NCI-H748 treated with DMSO at 0.1 percent for 48 hours (cell line): ENCODE measurements around the gene CACNA1E.
"Not testable (repeated sequence)": the region's sequence is repeated elsewhere in the genome, so short reads cannot be mapped to it uniquely, and the experiment has no call there.

ENCODE experiments used
- DNase-seq: peaks from one replicate; lab custom pipeline; 2025; lab: John Stamatoyannopoulos, UW

The CACNA1E gene

DNA sequence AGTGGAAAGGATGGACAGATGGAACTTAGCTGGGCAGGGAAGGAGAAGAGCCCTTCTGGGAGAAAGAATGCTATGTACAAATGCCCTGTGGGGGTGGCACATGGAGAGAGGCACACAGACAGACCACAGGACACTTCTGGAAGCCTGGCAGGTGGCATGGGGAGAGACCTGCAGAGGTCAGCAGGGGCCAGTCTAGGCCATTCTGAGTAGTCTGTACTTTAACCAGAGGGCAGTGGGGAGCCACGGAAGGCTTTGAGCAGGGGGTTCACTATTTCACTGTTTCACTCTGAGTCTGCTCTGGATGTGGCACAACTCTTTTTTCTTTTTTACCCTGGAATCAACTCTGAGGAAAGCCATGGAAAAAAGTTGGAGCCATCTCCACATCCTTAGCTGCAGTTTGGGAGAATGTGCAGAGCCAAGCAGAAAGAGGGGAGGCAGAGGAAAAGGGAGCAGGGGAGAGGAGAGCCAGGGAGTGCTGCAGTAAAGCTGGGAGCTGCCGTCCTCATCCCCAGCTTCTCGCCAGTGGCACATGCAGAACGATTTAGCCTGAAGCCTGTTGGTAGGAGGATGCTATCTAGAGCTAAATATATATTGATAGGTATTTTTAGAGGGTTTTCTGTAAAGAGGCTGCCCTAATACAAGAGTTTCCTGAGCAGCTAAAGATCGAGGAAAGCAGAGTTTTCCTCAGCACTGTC is 34.0 kb downstream of the CACNA1E start:
- DNase-seq, result no peak

- DNase-seq, result no peak
These were observed 34.8 kb downstream of the CACNA1E start for GRCh38 chr1:181518152-181518551.

GRCh38 chr1:181522864-181523263 is 39.5 kb downstream of the CACNA1E start:
- DNase-seq, result no peak

DNA sequence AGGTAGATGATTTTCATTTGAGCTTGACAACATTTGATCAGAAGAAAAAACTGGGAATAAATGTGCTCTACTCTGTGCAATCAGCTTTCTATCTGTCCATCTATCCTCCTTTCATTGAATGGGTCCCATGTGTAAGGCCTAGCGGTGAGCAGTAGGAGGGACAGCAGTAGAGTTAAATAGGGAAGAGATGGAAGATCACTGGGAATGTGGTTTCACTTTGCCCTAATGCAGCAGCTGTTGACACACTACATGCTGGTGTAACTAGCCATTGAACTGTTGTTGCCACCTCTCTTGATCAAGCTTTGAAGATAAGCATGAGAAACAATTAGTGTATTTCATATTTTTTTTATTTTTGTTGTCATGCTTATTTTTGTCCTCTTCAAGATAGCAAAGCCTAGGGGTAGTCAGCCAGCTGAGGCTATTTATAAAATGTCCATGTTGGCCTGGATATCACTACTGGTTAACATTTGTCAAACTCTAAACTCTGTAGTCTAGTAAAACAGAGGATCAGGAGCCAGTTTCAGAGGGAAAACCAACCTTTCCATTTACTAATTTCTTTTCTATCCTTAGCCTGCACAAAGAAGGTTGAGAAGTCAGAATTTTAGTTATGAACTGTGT is 41.9 kb downstream of the CACNA1E start:
- no peak for DNase-seq

GRCh38 chr1:181528241-181528640 is 44.9 kb downstream of the CACNA1E start:
- not testable (repeated sequence) for DNase-seq

DNA sequence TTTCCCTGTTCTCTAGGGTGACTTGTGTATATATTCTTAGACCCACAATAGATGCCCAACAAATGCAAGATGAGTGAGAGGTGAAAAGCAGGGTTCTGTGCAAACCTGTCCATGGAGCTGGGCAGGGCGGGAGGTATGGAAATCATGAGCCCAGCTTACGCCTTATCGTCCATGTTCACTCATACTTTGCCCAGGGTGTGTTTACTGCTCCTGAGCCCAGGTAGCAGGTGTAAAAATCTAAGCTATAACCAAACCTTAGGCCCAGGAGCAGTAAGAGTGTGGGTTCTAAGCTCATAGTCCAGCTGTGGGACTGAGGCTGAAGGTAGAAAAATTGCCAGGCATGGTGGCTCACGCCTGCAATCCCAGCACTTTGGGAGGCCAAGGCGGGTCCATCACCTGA is 48.1 kb downstream of the CACNA1E start:
- DNase-seq, result no peak

DNA sequence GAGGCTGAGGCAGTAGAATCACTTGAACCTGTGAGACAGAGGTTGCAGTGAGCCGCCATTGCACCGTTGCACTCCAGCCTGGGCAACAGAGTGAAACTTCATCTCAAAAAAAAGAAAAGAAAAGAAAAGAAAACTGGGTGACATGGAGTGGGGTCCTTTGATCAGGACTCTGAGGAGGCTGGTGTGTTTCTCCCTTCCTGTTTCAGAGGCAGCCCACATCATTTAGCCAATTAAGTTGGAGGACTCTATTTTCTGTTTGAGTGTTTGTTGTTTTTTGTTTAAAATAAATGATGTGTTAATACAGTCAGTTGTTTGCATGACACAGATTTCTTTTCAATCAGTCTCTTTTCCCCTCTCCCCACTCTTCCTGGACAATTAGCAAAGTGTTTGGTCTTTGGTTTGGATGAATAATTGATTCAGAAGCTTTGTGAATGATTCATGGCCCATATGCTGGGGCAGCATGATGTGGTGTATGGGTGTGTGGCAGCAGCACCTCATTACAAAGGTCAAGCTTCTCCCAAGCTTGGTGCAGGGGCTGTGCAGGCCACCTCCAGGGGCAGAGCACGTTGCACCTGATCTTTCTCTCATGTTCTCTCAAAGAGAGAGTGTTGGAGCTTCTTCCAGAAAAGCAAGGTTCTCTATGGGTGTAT is 48.8 kb downstream of the CACNA1E start:
- peak; percentile 9 for DNase-seq

DNA sequence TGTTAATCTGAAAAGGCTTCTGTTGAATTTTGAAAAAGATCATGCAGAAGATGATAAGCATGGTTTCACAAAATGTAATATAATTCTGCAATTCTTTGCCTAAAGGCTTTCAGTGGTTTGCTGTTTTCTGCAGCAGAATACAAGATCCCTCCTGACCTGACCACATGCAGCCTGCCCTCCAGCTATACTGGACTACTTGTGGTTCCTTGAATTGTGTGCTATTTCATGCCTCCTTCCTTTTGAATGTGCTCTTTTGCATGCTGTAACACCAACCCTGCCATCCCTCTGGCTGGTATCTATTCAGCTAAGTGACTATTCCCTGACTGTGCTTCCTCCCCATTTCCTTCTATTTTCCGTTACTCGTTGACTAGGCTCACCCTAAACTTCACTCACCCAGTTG is 55.5 kb downstream of the CACNA1E start:
- no peak for DNase-seq

- no peak for DNase-seq
These were observed 58.1 kb downstream of the CACNA1E start for GRCh38 chr1:181541458-181541857.

GRCh38 chr1:181541947-181542346 is 58.6 kb downstream of the CACNA1E start:
- DNase-seq, result no peak

DNA sequence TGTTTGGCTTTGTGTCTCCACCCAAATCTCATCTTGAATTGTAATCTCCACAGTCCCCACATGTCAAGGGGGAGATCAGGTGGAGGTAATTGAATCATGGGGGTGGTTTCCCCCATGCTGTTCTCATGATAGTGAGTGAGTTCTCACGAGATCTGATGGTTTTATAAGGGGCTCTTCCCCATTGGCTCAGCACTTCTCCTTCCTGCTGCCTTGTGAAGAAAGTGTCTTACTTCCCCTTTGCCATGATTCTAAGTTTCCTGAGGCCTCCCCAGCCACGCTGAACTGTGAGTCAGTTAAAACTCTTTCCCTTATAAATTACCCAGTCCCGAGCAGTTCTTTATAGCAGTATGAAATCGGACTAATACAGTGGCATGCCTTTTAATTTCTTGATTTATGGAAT is 59.1 kb downstream of the CACNA1E start:
- DNase-seq, result not testable (repeated sequence)

GRCh38 chr1:181545395-181545794 is 62.1 kb downstream of the CACNA1E start:
- no peak for DNase-seq

DNA sequence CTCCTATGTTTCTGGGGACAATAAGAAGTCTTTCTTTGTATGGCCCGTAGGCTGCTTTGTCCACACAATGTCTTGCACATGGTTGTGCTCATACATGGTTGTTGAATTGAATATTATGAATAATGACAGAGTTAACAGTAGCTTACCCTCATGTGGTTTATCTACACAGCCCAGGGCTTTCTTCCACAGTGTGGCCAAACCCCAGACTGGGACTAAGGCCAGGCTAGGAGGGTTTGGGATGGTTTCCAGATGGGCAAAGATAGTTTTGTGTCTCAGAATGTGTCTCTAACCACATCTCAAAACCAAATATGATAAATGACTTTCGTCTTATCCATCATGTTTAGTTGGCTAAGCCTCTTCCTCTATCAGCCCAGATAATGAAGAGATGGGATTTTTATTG is 65.2 kb downstream of the CACNA1E start:
- no peak for DNase-seq

GRCh38 chr1:181551249-181551648 is 67.9 kb downstream of the CACNA1E start:
- no peak for DNase-seq

DNA sequence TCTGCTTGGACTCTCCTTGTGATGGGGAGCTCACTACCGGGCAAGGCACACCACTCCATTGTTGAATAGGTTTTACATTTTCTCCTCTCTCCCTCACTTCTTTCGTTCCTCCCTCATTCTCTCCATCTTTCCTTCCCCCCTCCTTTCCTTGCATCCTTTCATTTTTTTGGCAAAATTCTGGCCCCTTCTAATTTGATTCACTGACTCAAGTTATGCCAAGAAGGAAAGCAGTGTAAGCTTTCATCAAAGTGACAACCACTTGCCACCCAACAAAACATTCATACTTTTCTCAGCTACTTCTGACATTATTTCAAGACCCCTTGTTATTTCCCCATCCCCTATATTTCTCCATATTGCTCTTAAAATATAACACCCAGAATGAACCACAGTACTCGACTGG is 68.4 kb downstream of the CACNA1E start:
- DNase-seq, result no peak

DNA sequence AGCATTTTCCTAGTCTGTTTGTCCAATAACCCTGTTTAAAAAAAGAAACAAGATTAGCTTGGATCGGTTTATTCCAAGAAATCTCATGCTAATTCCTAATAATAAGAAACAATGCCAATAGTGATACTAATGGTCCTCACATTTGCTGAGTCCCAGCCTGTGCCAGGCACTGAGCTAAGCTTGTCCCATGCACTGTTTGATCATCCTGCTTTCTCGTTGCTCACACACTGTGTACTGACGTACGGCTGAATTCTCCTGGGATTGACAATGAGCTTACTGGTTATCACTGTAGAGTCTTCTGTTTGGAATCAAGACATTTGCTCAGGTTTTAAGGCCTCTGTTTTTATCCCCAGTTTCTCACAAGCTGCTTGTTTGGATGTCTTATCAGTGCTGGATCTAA is 71.1 kb downstream of the CACNA1E start:
- DNase-seq, result no peak

DNA sequence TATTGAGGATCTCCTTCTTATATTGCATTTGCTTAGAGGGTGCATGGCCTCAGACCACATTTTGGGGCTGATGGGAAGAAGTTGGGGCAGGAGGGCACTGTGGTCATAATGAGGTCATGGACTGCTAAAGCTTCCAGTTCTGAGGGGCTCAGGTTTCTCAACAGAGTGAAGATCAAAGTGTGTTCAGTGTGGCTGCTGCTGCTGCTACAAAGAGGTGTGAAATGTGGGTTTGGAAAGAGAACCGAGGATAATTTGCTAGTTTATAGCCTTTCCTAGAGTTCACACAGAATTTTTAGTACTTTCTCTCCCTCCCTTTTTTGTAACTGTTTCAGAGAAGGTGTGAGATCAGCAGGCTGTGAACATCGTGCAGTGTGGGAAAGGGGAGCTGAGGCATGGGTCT is 73.3 kb downstream of the CACNA1E start:
- no peak for DNase-seq

DNA sequence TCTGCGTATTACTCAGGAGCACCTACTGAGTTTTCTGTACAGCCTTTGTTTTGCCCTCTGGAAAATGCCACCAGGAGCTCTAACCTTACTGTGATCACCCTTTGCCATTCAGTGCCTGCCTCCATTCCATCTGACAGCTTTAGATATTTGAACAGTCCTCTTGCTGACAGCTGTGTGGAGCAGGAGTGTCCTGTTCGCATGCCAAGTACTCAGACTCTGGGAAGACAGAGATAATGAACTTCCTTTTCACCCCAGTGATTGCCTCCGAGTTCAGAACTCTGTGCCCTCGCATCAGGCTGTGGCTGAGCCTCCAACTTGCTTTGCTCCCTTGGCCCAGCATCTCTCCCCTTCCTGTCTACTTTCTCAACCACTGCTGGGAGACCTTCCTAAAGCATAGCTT is 74.0 kb downstream of the CACNA1E start:
- no peak for DNase-seq

GRCh38 chr1:181558416-181558815 is 75.1 kb downstream of the CACNA1E start:
- no peak for DNase-seq

- no peak for DNase-seq
These were observed 75.8 kb downstream of the CACNA1E start for GRCh38 chr1:181559142-181559541.

DNA sequence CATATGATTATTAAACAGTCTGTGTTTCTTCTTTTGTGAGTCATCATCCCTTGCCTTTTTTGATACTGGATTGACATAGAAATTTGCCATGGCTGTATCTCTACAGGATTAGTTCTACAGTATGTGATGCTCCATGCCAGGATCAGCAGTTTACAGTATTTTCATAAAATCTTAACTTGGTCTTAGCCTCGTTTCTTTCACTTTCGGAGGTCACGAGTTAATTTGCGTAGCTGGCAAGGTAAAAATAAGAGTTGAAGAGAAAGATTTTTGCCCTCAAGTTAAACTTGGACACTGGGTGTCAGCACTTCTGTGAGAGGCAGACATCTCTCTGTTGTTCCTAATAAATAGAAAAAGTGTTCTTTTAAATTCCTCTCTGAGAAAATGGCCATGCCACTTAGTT is 79.1 kb downstream of the CACNA1E start:
- DNase-seq, result no peak

DNA sequence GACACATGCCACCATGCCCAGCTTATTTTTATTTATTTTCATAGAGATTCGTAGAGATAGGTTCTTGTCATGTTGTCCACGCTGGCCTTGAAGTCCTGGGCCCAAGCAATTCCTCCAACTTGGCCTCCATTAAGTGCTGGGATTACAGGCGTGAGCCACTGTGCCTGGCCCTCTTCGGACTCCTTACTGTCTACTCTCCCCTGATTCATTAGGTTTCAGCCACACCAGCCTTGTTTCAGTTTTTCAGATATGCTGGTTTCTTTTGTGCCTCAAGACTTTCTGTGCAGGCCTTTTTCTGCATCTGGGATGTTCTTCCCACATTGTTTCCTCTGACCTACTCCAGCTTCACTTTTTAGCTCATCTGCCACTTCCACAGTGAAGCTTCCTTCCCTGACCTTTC is 85.4 kb downstream of the CACNA1E start:
- DNase-seq, result no peak

DNA sequence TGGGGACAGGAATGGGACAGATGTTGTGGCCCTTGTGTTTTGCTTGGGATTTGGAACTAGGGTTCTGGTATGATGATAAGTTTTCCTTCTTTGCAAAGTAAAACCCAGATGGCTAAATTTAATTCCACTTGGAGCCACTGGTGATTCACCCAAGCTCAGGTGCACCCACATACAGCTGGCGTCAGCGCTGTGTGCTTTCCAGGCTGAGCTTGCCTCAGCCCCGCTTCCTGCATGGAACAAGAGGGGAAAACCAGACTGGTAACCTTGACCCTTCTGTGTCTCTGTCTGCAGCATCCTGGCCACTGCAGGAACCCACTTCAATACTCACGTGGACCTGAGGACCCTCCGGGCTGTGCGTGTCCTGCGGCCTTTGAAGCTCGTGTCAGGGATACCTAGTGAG is 94.2 kb downstream of the CACNA1E start:
- no peak for DNase-seq

DNA sequence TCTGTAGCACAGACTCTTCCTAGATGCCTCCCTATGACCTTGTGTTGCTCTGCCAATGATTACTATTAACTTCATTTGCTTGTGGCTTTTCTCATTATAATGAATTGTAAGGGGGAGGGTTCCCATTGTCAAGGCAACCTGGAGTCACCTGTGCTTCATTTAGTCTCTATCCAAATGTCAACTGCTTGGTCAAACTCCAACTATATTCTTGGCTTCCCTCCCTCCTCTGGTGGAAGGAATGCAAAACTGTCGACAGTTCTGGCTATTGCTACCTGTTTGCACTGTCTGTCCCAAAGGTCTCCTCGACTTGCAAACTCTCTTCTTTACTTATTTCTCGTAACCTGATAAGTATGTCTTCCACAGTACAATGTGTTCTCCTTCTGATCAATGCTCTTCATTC is 100.3 kb downstream of the CACNA1E start:
- no peak for DNase-seq
